ENCODE measurements around the gene PDE7B. TPM values are rescaled to one million over a fixed set of nuclear protein-coding genes. Genes with fewer than 3 reads are reported as not detected.

The PDE7B gene
- total and polyA plus RNA-seq, 2 donors (not counting 1 experiment from before 2014, with no cell fraction given): 7.9 to 21.5 TPM

DNA sequence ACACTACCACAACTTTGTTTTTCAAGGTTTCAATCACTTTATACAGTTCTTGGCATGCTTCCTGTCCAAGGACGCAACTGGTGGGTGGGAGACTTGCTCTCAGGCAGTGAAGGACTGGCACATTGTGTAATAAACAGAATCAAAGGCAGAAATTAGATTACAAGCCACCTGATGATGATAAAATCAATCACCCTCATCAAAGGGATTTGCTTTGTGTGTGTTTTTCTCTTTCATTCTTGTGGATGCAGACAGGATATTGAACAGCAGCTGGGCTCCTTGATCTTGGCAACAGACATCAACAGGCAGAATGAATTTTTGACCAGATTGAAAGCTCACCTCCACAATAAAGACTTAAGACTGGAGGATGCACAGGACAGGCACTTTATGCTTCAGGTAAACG is 327.2 kb downstream of the PDE7B start:
- Histone ChIP-seq H3K27me3 (ENCODE audit: control insufficient read depth, insufficient read depth, low read length) (no peaks in the 10 kb centered on the region), H2AFZ (ENCODE audit: low read length) (no peak overlapping the region), H3K9me3 (ENCODE audit: control insufficient read depth, insufficient read depth, low read depth, low read length) (no peaks in the 10 kb centered on the region), H3K4me3 (replicated peaks in 1 of 4; ENCODE audit: control extremely low read depth in 1 of 4, insufficient read depth in 1 of 4, low read depth in 3 of 4, low read length in 4 of 4) (no peak overlapping the region), H3K4me2 (ENCODE audit: extremely low read depth, insufficient read depth, low read length) (no peak overlapping the region), H3K36me3 (ENCODE audit: control insufficient read depth, insufficient read depth, low read length) (peaks cover 2% of the 10 kb centered on the region), H3K79me2 (ENCODE audit: control insufficient read depth, insufficient read depth, low read length) (no peaks in the 10 kb centered on the region), H3K4me1 (ENCODE audit: control insufficient read depth, extremely low read depth, insufficient read depth, low read length) (no peaks in the 10 kb centered on the region), H3K9ac (ENCODE audit: insufficient read depth, low read length) (no peak overlapping the region), H3K27ac (ENCODE audit: insufficient read depth, low read length) (no peak overlapping the region), H4K20me1 (ENCODE audit: control insufficient read depth, extremely low read depth, insufficient read depth, low read length) (no peaks in the 10 kb centered on the region)
- no peak for DNase-seq (ENCODE audit: low read depth in 2 of 2)
- TF ChIP-seq, protein P1, sequence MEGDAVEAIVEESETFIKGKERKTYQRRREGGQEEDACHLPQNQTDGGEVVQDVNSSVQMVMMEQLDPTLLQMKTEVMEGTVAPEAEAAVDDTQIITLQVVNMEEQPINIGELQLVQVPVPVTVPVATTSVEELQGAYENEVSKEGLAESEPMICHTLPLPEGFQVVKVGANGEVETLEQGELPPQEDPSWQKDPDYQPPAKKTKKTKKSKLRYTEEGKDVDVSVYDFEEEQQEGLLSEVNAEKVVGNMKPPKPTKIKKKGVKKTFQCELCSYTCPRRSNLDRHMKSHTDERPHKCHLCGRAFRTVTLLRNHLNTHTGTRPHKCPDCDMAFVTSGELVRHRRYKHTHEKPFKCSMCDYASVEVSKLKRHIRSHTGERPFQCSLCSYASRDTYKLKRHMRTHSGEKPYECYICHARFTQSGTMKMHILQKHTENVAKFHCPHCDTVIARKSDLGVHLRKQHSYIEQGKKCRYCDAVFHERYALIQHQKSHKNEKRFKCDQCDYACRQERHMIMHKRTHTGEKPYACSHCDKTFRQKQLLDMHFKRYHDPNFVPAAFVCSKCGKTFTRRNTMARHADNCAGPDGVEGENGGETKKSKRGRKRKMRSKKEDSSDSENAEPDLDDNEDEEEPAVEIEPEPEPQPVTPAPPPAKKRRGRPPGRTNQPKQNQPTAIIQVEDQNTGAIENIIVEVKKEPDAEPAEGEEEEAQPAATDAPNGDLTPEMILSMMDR (conservative IDR thresholded peaks at IDR 0.05 in 1 of 2, IDR thresholded peaks at IDR 0.05 in 1 of 2; ENCODE audit: low read depth in 1 of 2, low read length in 2 of 2): no peak
- no peak for TF ChIP-seq EZH2 (IDR thresholded peaks at IDR 0.05; ENCODE audit: low read length, missing control alignments)

DNA sequence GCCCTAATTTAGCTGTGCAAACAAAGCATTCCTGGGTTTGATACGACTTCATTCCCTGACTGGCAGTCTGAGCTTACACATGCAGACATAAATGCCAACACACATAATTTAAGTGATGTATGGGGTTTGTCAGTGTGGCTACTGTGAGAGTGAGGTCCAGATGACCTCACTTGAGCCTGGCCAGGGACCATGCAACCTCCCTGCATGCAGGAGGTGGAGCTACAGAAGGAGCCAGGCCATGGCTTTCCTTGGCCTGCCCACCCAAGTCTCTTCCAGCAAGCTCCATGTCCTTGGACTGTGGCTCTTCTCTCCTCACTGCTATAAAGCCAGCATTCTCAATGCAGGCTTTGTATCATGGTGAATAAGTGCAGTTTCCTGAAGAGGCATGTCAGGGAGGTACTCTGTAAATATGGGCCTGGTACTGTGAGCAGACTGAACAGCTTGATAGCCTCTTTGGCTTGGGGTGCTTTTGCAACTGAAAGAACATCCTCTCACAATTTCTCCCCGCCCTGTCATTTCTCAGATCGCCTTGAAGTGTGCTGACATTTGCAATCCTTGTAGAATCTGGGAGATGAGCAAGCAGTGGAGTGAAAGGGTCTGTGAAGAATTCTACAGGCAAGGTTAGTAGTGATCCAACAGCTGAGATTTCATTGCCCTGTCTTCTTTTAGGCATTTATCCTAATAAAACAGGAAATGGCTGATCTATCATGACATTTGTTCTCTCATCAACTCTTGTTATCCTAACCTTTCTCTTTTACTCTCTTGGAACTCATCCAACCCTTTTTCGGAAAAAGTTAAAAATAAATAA is 329.4 kb downstream of the PDE7B start:
- no peak overlapping the region for H3K27ac ChIP-seq (ENCODE audit: insufficient read depth, low read length)
- DNase-seq (ENCODE audit: low read depth in 2 of 2): peak in 1 of 2 donors; percentile 5
- no peak overlapping the region for H2AFZ ChIP-seq (ENCODE audit: low read length)

DNA sequence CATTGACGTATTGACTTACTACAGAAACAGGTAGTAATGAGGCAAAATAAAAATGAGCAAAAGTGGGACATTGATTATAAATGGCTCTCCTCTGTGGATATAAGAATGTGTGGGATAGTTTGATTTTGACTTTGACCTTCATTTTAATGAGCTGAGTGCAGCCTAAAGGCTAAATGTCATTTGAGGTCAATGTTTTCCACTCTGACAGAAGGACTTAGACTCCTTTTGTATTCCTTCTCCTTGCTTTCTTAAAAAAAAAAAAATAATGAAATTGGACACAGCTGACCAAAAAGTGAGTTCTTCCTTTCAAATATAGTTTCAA is 330.0 kb downstream of the PDE7B start:
- H3K79me2 ChIP-seq (ENCODE audit: control insufficient read depth, insufficient read depth, low read length): no peaks in the 10 kb centered on the region
- no peak overlapping the region for H2AFZ ChIP-seq (ENCODE audit: low read length)
- no peak overlapping the region for H3K27ac ChIP-seq (ENCODE audit: insufficient read depth, low read length)
- no peak overlapping the region for H3K4me2 ChIP-seq (ENCODE audit: extremely low read depth, insufficient read depth, low read length)
- no peaks in the 10 kb centered on the region for H4K20me1 ChIP-seq (ENCODE audit: control insufficient read depth, extremely low read depth, insufficient read depth, low read length)
- no peak for DNase-seq (ENCODE audit: low read depth in 2 of 2)
- H3K27me3 ChIP-seq (ENCODE audit: control insufficient read depth, insufficient read depth, low read length): no peaks in the 10 kb centered on the region
- no peaks in the 10 kb centered on the region for H3K9me3 ChIP-seq (ENCODE audit: control insufficient read depth, insufficient read depth, low read depth, low read length)
- H3K4me1 ChIP-seq (ENCODE audit: control insufficient read depth, extremely low read depth, insufficient read depth, low read length): no peaks in the 10 kb centered on the region
- peaks cover 2% of the 10 kb centered on the region for H3K36me3 ChIP-seq (ENCODE audit: control insufficient read depth, insufficient read depth, low read length)
- TF ChIP-seq EZH2 (IDR thresholded peaks at IDR 0.05; ENCODE audit: low read length, missing control alignments): no peak
- TF ChIP-seq, protein P1 (conservative IDR thresholded peaks at IDR 0.05 in 1 of 2, IDR thresholded peaks at IDR 0.05 in 1 of 2; ENCODE audit: low read depth in 1 of 2, low read length in 2 of 2): no peak
- H3K9ac ChIP-seq (ENCODE audit: insufficient read depth, low read length): no peak overlapping the region
- H3K4me3 ChIP-seq (replicated peaks in 1 of 4; ENCODE audit: control extremely low read depth in 1 of 4, insufficient read depth in 1 of 4, low read depth in 3 of 4, low read length in 4 of 4): no peak overlapping the region

More for the DNA sequence above, 329.4 kb downstream of the PDE7B start:
- no peak overlapping the region for H3K4me2 ChIP-seq (ENCODE audit: extremely low read depth, insufficient read depth, low read length)
- no peak overlapping the region for H3K9ac ChIP-seq (ENCODE audit: insufficient read depth, low read length)
- H4K20me1 ChIP-seq (ENCODE audit: control insufficient read depth, extremely low read depth, insufficient read depth, low read length): no peaks in the 10 kb centered on the region
- no peaks in the 10 kb centered on the region for H3K27me3 ChIP-seq (ENCODE audit: control insufficient read depth, insufficient read depth, low read length)
- TF ChIP-seq, protein P1 (conservative IDR thresholded peaks at IDR 0.05 in 1 of 2, IDR thresholded peaks at IDR 0.05 in 1 of 2; ENCODE audit: low read depth in 1 of 2, low read length in 2 of 2): no peak
- no peak for TF ChIP-seq EZH2 (IDR thresholded peaks at IDR 0.05; ENCODE audit: low read length, missing control alignments)
- H3K9me3 ChIP-seq (ENCODE audit: control insufficient read depth, insufficient read depth, low read depth, low read length): no peaks in the 10 kb centered on the region
- H3K36me3 ChIP-seq (ENCODE audit: control insufficient read depth, insufficient read depth, low read length): peaks cover 2% of the 10 kb centered on the region
- H3K79me2 ChIP-seq (ENCODE audit: control insufficient read depth, insufficient read depth, low read length): no peaks in the 10 kb centered on the region
- no peaks in the 10 kb centered on the region for H3K4me1 ChIP-seq (ENCODE audit: control insufficient read depth, extremely low read depth, insufficient read depth, low read length)
- no peak overlapping the region for H3K4me3 ChIP-seq (replicated peaks in 1 of 4; ENCODE audit: control extremely low read depth in 1 of 4, insufficient read depth in 1 of 4, low read depth in 3 of 4, low read length in 4 of 4)

All from fibroblast of lung (primary cell).